ENCODE data around the gene SEMA5A.
"Not testable (repeated sequence)": the region's sequence is repeated elsewhere in the genome, so short reads cannot be mapped to it uniquely, and the experiment has no call there.

Gene SEMA5A

GRCh38 chr5:9438596-9439354 is 107.1 kb downstream of the SEMA5A start:
- no peak for DNase-seq

GRCh38 chr5:9437741-9438240 is 108.1 kb downstream of the SEMA5A start:
- DNase-seq = no peak

GRCh38 chr5:9431496-9432258 is 114.2 kb downstream of the SEMA5A start:
- DNase-seq = no peak

DNA sequence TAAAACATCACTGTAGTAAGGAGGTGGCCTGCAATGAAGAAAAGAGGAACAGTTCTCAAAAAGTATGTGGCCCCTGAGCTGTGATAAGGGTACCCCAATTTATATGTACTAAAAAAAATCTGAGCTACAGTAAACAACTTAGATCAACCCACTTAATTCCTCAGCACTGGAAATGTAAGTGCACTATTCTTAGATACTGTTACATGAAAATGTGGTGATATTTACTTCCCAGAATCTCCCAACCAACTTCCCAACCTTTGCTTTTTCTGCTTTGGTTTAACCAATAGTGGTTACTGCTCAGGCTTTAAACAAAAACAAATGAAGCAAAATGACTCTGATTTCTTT is 114.8 kb downstream of the SEMA5A start:
- DNase-seq = no peak

GRCh38 chr5:9430306-9430705 is 115.6 kb downstream of the SEMA5A start:
- no peak for DNase-seq

DNA sequence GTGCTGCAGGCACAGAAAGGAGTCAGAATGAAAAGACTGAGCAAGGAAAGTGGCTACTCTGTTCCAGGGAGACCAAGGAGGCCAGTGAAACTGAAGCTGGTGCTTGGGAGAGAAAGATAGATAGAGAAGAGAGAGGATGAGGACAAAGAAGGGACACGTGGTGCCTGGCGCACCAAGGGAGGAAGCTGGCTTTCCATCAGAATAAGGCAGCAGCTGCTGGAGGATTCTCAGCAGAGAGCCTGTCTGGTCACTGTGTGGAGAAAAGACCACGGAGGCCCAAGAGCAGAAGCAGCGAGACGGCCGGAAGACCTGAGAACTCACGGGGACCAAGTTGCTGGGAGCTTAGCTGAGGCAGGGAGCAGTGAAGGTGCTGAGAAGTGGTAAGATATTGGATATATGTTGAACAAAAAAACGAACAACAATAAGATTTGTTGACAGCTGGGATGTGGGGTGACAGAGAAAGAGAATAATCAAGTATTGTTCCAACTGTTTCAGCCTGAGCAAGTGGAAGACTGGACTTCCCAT is 116.1 kb downstream of the SEMA5A start:
- DNase-seq = no peak

- no peak for DNase-seq
These were observed 117.6 kb downstream of the SEMA5A start for GRCh38 chr5:9428272-9428671.

DNA sequence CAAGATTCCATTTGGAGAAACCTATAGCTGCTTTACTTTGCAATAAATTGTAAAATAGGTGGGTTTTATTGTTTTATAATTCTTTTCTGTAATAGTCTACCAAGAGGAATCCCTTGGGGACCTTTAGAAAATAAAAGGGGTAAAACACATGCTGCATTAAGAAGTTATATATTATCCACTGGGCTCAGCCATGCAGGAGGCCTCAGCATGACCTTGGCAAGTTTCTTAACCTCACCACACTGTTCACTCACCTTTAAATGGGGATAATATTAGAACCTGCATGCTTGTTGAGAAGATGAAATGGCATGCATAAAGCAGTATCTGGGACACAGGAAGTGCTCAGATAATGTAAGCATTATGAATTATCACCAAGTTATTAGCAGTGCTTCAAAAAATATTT is 120.2 kb downstream of the SEMA5A start:
- DNase-seq = no peak

DNA sequence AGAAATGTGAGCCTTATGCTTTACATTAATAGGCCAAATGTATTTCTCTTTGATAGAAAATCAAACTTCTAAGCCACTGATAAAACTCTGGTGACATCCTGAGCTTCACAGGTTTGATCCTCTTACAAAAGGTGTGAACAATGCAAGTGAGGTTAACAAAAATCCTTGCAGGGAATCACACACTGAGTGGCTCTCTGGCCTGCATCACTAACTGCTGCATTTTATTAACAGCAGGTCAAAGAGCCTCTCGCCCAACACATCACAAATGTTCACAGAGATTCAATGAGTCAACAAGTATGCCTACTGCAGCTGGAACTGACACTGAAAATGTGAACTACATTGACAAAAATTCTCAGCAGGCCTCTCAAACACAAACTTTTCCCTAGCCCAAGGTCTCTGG is 122.3 kb downstream of the SEMA5A start:
- DNase-seq = no peak

GRCh38 chr5:9421884-9422283 is 124.0 kb downstream of the SEMA5A start:
- DNase-seq = no peak

DNA sequence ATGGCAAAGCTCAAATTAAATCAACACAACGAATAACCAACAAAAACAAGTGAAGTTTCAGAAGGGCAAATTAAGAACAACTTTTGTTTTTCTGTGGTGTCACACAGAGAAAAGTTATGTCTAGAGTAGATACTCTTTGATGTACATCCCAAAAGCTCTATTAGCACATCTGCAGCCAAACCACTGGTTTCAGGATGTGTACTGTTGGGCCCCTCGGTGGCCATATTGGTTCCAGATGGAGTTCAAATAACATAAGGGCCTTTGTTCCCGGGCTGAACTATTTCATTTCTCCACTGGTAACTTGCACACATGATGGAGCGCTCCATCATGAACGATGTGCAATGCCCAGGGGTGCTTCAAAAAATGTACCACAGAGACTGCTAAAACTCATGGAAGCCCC is 126.1 kb downstream of the SEMA5A start:
- DNase-seq = no peak

GRCh38 chr5:9415566-9415965 is 130.3 kb downstream of the SEMA5A start:
- no peak for DNase-seq

DNA sequence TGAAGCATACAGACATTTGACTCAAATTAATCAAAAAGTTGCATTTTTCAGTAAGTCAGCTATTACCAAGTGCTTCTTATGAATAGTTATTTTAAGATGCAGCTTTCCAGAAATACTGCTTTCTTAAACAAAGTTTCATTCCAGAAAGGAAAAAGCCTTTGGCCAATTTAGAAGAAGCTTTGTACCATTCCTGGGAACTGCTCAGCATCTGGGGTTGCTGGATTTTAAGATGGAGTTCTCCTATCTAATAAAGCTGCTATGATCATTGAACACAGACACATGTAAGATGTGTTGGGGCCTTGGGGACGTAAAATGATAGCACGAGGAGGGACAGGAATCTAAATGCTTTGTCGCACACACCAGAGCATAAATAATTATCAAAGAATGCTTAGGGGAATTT is 130.8 kb downstream of the SEMA5A start:
- no peak for DNase-seq

DNA sequence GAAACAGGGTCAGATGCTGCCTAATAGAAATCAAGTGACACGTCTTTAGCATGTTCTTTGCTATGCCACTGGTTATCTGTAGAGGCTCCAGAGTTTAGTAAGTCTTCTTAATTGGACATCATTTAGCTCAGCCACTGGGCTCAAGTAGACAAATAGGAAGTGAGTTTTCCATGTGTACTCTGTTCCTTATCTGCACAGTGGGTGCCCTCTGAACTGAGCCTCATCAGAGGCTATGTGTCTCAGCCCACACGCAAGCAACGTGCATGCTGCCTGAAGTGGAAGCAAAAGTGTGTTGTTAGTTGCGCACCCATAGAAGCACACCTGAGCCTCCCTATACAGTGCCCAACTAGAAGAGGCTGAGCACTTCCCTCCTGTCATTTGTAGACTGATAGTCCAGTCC is 134.7 kb downstream of the SEMA5A start:
- DNase-seq = no peak

GRCh38 chr5:9409413-9409960 is 136.4 kb downstream of the SEMA5A start:
- no peak for DNase-seq

DNA sequence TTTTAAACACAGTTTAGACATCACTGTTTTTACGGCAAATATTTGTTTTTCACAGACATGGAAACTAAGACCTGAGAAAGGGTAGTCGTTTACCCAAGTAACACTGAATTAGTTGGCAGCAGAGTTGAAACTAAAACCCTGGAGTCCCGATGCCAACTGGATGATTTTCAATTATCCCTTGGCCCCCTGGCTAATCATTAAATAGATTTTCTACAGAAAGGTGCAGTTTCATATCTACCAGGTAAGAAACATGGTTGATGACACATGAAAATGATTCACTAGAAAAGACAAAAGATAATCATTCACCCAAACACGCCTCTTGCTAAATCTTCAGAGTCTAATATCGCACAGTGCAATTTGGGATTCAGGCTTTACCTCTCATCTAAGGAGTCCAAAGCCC is 136.9 kb downstream of the SEMA5A start:
- DNase-seq = no peak

- DNase-seq = no peak
These were observed 140.6 kb downstream of the SEMA5A start for GRCh38 chr5:9405196-9405754.

- no peak for DNase-seq
These were observed 143.9 kb downstream of the SEMA5A start for GRCh38 chr5:9401786-9402472.

GRCh38 chr5:9399783-9400182 is 146.1 kb downstream of the SEMA5A start:
- DNase-seq = not testable (repeated sequence)

GRCh38 chr5:9399094-9399493 is 146.8 kb downstream of the SEMA5A start:
- no peak for DNase-seq

- no peak for DNase-seq
These were observed 147.6 kb downstream of the SEMA5A start for GRCh38 chr5:9398227-9398626.

GRCh38 chr5:9396285-9396770 is 149.5 kb downstream of the SEMA5A start:
- DNase-seq = no peak

- no peak for DNase-seq
These were observed 150.2 kb downstream of the SEMA5A start for GRCh38 chr5:9395706-9396105.

Data from CD4-positive, alpha-beta T cell treated with Interleukin-4 for 4 hours (primary cell).